CD8-positive, alpha-beta memory T cell (primary cell): ENCODE measurements around the gene NHERF2. TPM values are rescaled to one million over a fixed set of nuclear protein-coding genes. Genes with fewer than 3 reads are reported as not detected.

Experiments used
- CTCF ChIA-PET: fragments of 350-600 bp; sonication (Branson Sonifier 250); formaldehyde crosslinking; loops from one replicate; lab custom pipeline; 2021; ENCODE audit warnings: antibody characterized with exemption; lab: Charles Lee
- POLR2A ChIA-PET: fragments of 350-600 bp; sonication (Branson Sonifier 250); formaldehyde crosslinking; loops from one replicate; lab custom pipeline; 2021; ENCODE audit warnings: antibody characterized with exemption; lab: Charles Lee
- DNase-seq, 5 donors: peaks; one replicate each; pipeline versions ENCODE4 v3.0.0 to v3.0.0-alpha.2; 2020 to 2022; ENCODE audit warnings: mixed read lengths in 1 of 5
- H3K27ac ChIP-seq: one replicate; pipeline ENCODE4 v1.7.0; 2013; ENCODE audit warnings: low read depth, mild to moderate bottlenecking, low read length, moderate library complexity
- H3K27me3 ChIP-seq: 2 replicates; pipeline ENCODE4 v1.7.0; 2013; ENCODE audit warnings: low read length, mild to moderate bottlenecking; ENCODE audit not compliant: insufficient read depth, poor library complexity, severe bottlenecking
- H3K36me3 ChIP-seq: 2 replicates; pipeline ENCODE4 v1.7.0; 2013; ENCODE audit warnings: mild to moderate bottlenecking, low read length, moderate library complexity; ENCODE audit not compliant: insufficient read depth
- H3K4me1 ChIP-seq: 2 replicates; pipeline ENCODE4 v1.7.0; 2013; ENCODE audit warnings: mild to moderate bottlenecking, low read length, moderate library complexity; ENCODE audit not compliant: insufficient read depth
- H3K4me3 ChIP-seq: 2 replicates; pipeline ENCODE4 v1.7.0; 2013; ENCODE audit warnings: mild to moderate bottlenecking, low read length
- H3K9me3 ChIP-seq: 2 replicates; pipeline ENCODE4 v1.7.0; 2013; ENCODE audit warnings: mild to moderate bottlenecking, low read length
- H3K27ac Mint-ChIP-seq, 8 donors: one replicate each; pipeline ENCODE4 v1.8.0; 2020 to 2021; ENCODE audit warnings: mixed read lengths in 8 of 8, mild to moderate bottlenecking in 6 of 8, inconsistent platforms in 3 of 8, moderate library complexity in 3 of 8
- H3K27me3 Mint-ChIP-seq, 2 donors: one replicate each; pipeline ENCODE4 v1.8.0; 2020 to 2021; ENCODE audit warnings: mixed read lengths in 2 of 2, mild to moderate bottlenecking in 1 of 2, moderate library complexity in 1 of 2
- H3K36me3 Mint-ChIP-seq, 3 donors: one replicate each; pipeline ENCODE4 v1.8.0; 2020 to 2021; ENCODE audit warnings: mixed read lengths in 3 of 3, inconsistent platforms in 1 of 3, mild to moderate bottlenecking in 1 of 3
- H3K4me1 Mint-ChIP-seq, 3 donors: one replicate each; pipeline ENCODE4 v1.8.0; 2020 to 2021; ENCODE audit warnings: mixed read lengths in 3 of 3, inconsistent platforms in 1 of 3, mild to moderate bottlenecking in 1 of 3
- H3K4me3 Mint-ChIP-seq, 7 donors: one replicate each; pipeline ENCODE4 v1.8.0; 2020 to 2021; ENCODE audit warnings: mixed read lengths in 7 of 7, mild to moderate bottlenecking in 6 of 7, moderate library complexity in 4 of 7, inconsistent platforms in 2 of 7
- H3K9me3 Mint-ChIP-seq, 5 donors: one replicate each; pipeline ENCODE4 v1.8.0; 2020 to 2022; ENCODE audit warnings: mixed read lengths in 5 of 5, mild to moderate bottlenecking in 3 of 5, moderate library complexity in 2 of 5, inconsistent platforms in 1 of 5
- polyA plus RNA-seq: library from polyadenylated mRNA; unstranded; fragments of 300-500 nt; fragmentation: Illumina TruSeq; gene quantifications from one replicate; pipeline ENCODE4 v1.2.3, GENCODE V29; 2021
- total RNA-seq, 2 experiments: library from RNA; stranded (reverse); gene quantifications; one replicate each; pipeline ENCODE4 v1.2.3, GENCODE V29; 2021

Gene NHERF2
- total and polyA plus RNA-seq, 3 experiments from 2014 or later: 0.51 to 4.1 (median 3.0) TPM

- Histone ChIP-seq H3K9me3 (no peaks in the 10 kb centered on the region), H3K27ac (no peak overlapping the region), H3K4me3 (no peak overlapping the region), H3K36me3 (no peaks in the 10 kb centered on the region), H3K4me1 (no peaks in the 10 kb centered on the region), H3K27me3 (no peaks in the 10 kb centered on the region)
- Mint-ChIP-seq H3K4me1 (no peaks in the 10 kb centered on the region), H3K4me3 (no peak overlapping the region), H3K9me3 (no peaks in the 10 kb centered on the region), H3K27ac (no peak overlapping the region), H3K27me3 (no peaks in the 10 kb centered on the region), H3K36me3 (no peaks in the 10 kb centered on the region)
- POLR2A ChIA-PET: interaction anchor here (2.0 kb wide), 1 partner anchor 11 kb away, joined by 6 read pairs; the partner anchor contains the start of genes NTHL1 and TSC2
- CTCF ChIA-PET: no interaction called here
- DNase-seq: no peak
These were observed 9.7 kb downstream of the NHERF2 start for GRCh38 chr16:2036200-2036966.

GRCh38 chr16:2037115-2037514 is 10.4 kb downstream of the NHERF2 start:
- ChIA-PET CTCF (no interaction called here), POLR2A (interaction anchor here (2.0 kb wide), 1 partner anchor 10 kb away, joined by 6 read pairs; the partner anchor contains the start of genes NTHL1 and TSC2)
- no peak overlapping the region for H3K4me3 ChIP-seq
- no peak overlapping the region for H3K27ac ChIP-seq
- no peaks in the 10 kb centered on the region for H3K9me3 ChIP-seq
- no peak overlapping the region for H3K4me3 Mint-ChIP-seq
- no peaks in the 10 kb centered on the region for H3K27me3 Mint-ChIP-seq
- H3K4me1 ChIP-seq: no peaks in the 10 kb centered on the region
- H3K36me3 ChIP-seq: no peaks in the 10 kb centered on the region
- no peaks in the 10 kb centered on the region for H3K9me3 Mint-ChIP-seq
- H3K27ac Mint-ChIP-seq: no peak overlapping the region
- DNase-seq: no peak
- H3K27me3 ChIP-seq: no peaks in the 10 kb centered on the region
- H3K36me3 Mint-ChIP-seq: no peaks in the 10 kb centered on the region
- H3K4me1 Mint-ChIP-seq: no peaks in the 10 kb centered on the region

- H3K27me3 Mint-ChIP-seq: no peaks in the 10 kb centered on the region
- no peaks in the 10 kb centered on the region for H3K4me1 ChIP-seq
- H3K27ac ChIP-seq: no peak overlapping the region
- H3K9me3 Mint-ChIP-seq: no peaks in the 10 kb centered on the region
- DNase-seq: no peak
- ChIA-PET CTCF (no interaction called here), POLR2A (no interaction called here)
- no peak overlapping the region for H3K27ac Mint-ChIP-seq
- no peaks in the 10 kb centered on the region for H3K36me3 ChIP-seq
- no peaks in the 10 kb centered on the region for H3K27me3 ChIP-seq
- H3K4me3 ChIP-seq: no peak overlapping the region
- H3K9me3 ChIP-seq: no peaks in the 10 kb centered on the region
- no peak overlapping the region for H3K4me3 Mint-ChIP-seq
- H3K36me3 Mint-ChIP-seq: no peaks in the 10 kb centered on the region
- no peaks in the 10 kb centered on the region for H3K4me1 Mint-ChIP-seq
These were observed 11.1 kb downstream of the NHERF2 start for GRCh38 chr16:2037647-2038381.

- no peaks in the 10 kb centered on the region for H3K27me3 ChIP-seq
- H3K9me3 ChIP-seq: no peaks in the 10 kb centered on the region
- no peak overlapping the region for H3K27ac ChIP-seq
- DNase-seq: no peak
- CTCF ChIA-PET: interaction anchor here (1.3 to 2.1 kb wide), 2 partner anchors 16 to 102 kb away, joined by 4 to 8 read pairs; no protein-coding TSS in a partner anchor
- H3K36me3 ChIP-seq: no peaks in the 10 kb centered on the region
- Mint-ChIP-seq H3K4me1 (no peaks in the 10 kb centered on the region), H3K9me3 (no peaks in the 10 kb centered on the region), H3K36me3 (no peaks in the 10 kb centered on the region), H3K27ac (no peak overlapping the region), H3K27me3 (no peaks in the 10 kb centered on the region), H3K4me3 (no peak overlapping the region)
- POLR2A ChIA-PET: interaction anchor here (0.7 kb wide), 1 partner anchor 414 kb away, joined by 3 read pairs; no protein-coding TSS in a partner anchor
- no peaks in the 10 kb centered on the region for H3K4me1 ChIP-seq
- H3K4me3 ChIP-seq: no peak overlapping the region
These were observed 11.9 kb downstream of the NHERF2 start for GRCh38 chr16:2038382-2039231.

- Histone ChIP-seq H3K27ac (peak overlapping the region; percentile 16), H3K4me1 (no peaks in the 10 kb centered on the region), H3K36me3 (no peaks in the 10 kb centered on the region), H3K9me3 (no peaks in the 10 kb centered on the region), H3K27me3 (no peaks in the 10 kb centered on the region), H3K4me3 (no peak overlapping the region)
- CTCF ChIA-PET: interaction anchor here (1.3 to 2.1 kb wide), 2 partner anchors 17 to 101 kb away, joined by 4 to 8 read pairs; no protein-coding TSS in a partner anchor
- no peaks in the 10 kb centered on the region for H3K9me3 Mint-ChIP-seq
- H3K4me1 Mint-ChIP-seq: no peaks in the 10 kb centered on the region
- POLR2A ChIA-PET: no interaction called here
- H3K4me3 Mint-ChIP-seq: no peak overlapping the region
- no peaks in the 10 kb centered on the region for H3K27me3 Mint-ChIP-seq
- H3K27ac Mint-ChIP-seq: no peak overlapping the region
- H3K36me3 Mint-ChIP-seq: no peaks in the 10 kb centered on the region
- DNase-seq: no peak
These were observed 12.8 kb downstream of the NHERF2 start for GRCh38 chr16:2039274-2040031.

GRCh38 chr16:2040041-2040786 is 13.5 kb downstream of the NHERF2 start:
- no peaks in the 10 kb centered on the region for H3K4me1 Mint-ChIP-seq
- DNase-seq: no peak
- H3K4me3 Mint-ChIP-seq: no peak overlapping the region
- H3K9me3 Mint-ChIP-seq: no peaks in the 10 kb centered on the region
- no peaks in the 10 kb centered on the region for H3K27me3 Mint-ChIP-seq
- CTCF ChIA-PET: interaction anchor here (2.1 kb wide), 1 partner anchor 100 kb away, joined by 8 read pairs; no protein-coding TSS in a partner anchor
- no peaks in the 10 kb centered on the region for H3K9me3 ChIP-seq
- H3K36me3 ChIP-seq: no peaks in the 10 kb centered on the region
- H3K4me3 ChIP-seq: no peak overlapping the region
- no peak overlapping the region for H3K27ac ChIP-seq
- no peaks in the 10 kb centered on the region for H3K4me1 ChIP-seq
- H3K27me3 ChIP-seq: no peaks in the 10 kb centered on the region
- no peaks in the 10 kb centered on the region for H3K36me3 Mint-ChIP-seq
- POLR2A ChIA-PET: no interaction called here
- no peak overlapping the region for H3K27ac Mint-ChIP-seq
